ENCODE measurements around the gene MS4A12.

- TF ChIP-seq EP300 (IDR thresholded peaks at IDR 0.05; ENCODE audit: low read length) = no peak
- TF ChIP-seq UBTF (IDR thresholded peaks at IDR 0.05; ENCODE audit: borderline replicate concordance in 1 of 2, low read depth in 2 of 2, low read length in 2 of 2) = no peak
- TF ChIP-seq POLR2AphosphoS5 (IDR thresholded peaks at IDR 0.05; ENCODE audit: control insufficient read depth, insufficient read depth, low read depth, low read length) = no peak
- TF ChIP-seq KLF13 (tag; IDR thresholded peaks at IDR 0.05; ENCODE audit: borderline replicate concordance, low read depth) = no peak
- no peak for TF ChIP-seq ZNF766 (CRISPR knock-in tag; conservative IDR thresholded peaks at IDR 0.05)
- TF ChIP-seq ZNF354B (CRISPR knock-in tag; IDR thresholded peaks at IDR 0.05) = no peak
- TF ChIP-seq NR2C1 (IDR thresholded peaks at IDR 0.05) = no peak
- no peak for TF ChIP-seq NR2C1 (tag; IDR thresholded peaks at IDR 0.05)
- no peak for TF ChIP-seq POLR2A (conservative IDR thresholded peaks at IDR 0.05)
- no peak for TF ChIP-seq CTCF (IDR thresholded peaks at IDR 0.05 in 2 of 3, conservative IDR thresholded peaks at IDR 0.05 in 1 of 3; ENCODE audit: insufficient read depth in 2 of 3, low read depth in 1 of 3, low read length in 3 of 3)
- no peak for TF ChIP-seq EZH2 (IDR thresholded peaks at IDR 0.05; ENCODE audit: borderline replicate concordance, low read depth, low read length)
Observed at GRCh38 chr11:60544077-60544476, 51.5 kb downstream of the MS4A12 start.

Measured in K562 (cell line).